ENCODE measurements around the gene GAR1.

The GAR1 gene

GRCh38 chr4:109836985-109837384, 21.4 kb downstream of the GAR1 start:
- no peaks in the 10 kb centered on the region for H3K79me1 ChIP-seq (replicated peaks; ENCODE audit: low read length, poor library complexity, severe bottlenecking)
- no peaks in the 10 kb centered on the region for H3K27me3 ChIP-seq (ENCODE audit: control insufficient read depth in 1 of 2, insufficient read depth in 1 of 2, low read length in 2 of 2)
- no peak overlapping the region for H3K4me2 ChIP-seq (ENCODE audit: low read length, poor library complexity, severe bottlenecking)
- no peak overlapping the region for H2BK15ac ChIP-seq (ENCODE audit: low read depth, poor library complexity, severe bottlenecking)
- H3K4ac ChIP-seq (ENCODE audit: low read depth in 1 of 2, low read length in 2 of 2): no peak overlapping the region
- no peak overlapping the region for H4K8ac ChIP-seq (ENCODE audit: low read length)
- H2AK5ac ChIP-seq (ENCODE audit: low read length, severe bottlenecking): no peak overlapping the region
- H2BK5ac ChIP-seq (ENCODE audit: low read depth, low read length, poor library complexity, severe bottlenecking): no peak overlapping the region
- peak overlapping the region in 1 of 2 experiments; percentile 74 for H3K14ac ChIP-seq (ENCODE audit: low read length in 2 of 2)
- WGBS: no CpG with 5 or more reads among the region's 3 CpGs
- no peaks in the 10 kb centered on the region for H3K36me3 ChIP-seq (ENCODE audit: control insufficient read depth in 1 of 2, insufficient read depth in 2 of 2, low read depth in 1 of 2, low read length in 2 of 2)
- no peak for DNase-seq
- no peak overlapping the region for H4K91ac ChIP-seq (ENCODE audit: low read length)
- no peaks in the 10 kb centered on the region for H3K4me1 ChIP-seq (ENCODE audit: control insufficient read depth, insufficient read depth, low read depth, low read length)
- no peak overlapping the region for H2BK12ac ChIP-seq (ENCODE audit: low read length in 2 of 2)
- no peak overlapping the region for H2BK120ac ChIP-seq (ENCODE audit: low read depth, low read length)
- no peak overlapping the region for H3K4me3 ChIP-seq (ENCODE audit: insufficient read depth in 1 of 2, low read depth in 1 of 2, low read length in 2 of 2)
- no peak overlapping the region for H2AFZ ChIP-seq (ENCODE audit: low read depth, low read length)
- H3K18ac ChIP-seq (ENCODE audit: low read depth in 1 of 2, low read length in 2 of 2): no peak overlapping the region
- no peak overlapping the region for H3K23ac ChIP-seq (ENCODE audit: low read length in 2 of 2)
- no peak overlapping the region for H3K9ac ChIP-seq (ENCODE audit: low read length)
- H3K9me3 ChIP-seq (ENCODE audit: control insufficient read depth, low read length): no peaks in the 10 kb centered on the region
- no peak overlapping the region for H3K27ac ChIP-seq (ENCODE audit: low read length, poor library complexity, severe bottlenecking)

DNA sequence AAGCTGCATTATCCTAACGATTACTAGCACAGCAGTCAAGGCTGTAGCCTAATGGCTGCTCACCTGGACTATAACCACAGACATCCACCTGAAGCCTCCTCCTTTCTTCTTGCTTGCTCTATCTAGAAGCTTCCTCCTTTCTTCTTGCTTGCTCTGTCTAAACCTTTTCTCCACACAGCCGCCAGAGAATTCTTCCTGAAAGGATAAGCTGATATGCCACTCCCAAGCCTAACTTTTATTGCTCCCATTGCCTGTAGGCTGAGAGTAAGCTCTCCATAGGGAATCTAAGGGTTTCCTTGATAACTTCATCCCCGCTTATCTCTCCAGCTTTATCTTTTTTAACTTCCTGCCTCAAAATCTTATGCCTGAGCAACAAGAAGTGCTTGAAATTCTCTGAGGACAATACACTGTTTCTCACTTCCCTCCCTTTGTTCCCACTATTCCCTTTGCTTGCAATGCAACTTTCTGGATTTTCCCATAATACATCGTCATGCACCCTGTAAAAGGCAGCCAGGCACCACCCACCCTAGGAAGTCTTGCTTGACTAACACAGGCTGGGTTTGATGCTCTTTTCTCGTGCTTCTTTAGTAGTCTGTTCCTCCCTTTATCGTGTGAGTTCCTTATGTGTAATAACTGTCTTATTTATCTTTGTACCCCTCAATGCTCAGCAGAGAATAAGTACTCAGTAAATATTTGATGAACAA, 31.0 kb downstream of the GAR1 start:
- no peak overlapping the region for H3K18ac ChIP-seq (ENCODE audit: low read depth in 1 of 2, low read length in 2 of 2)
- no peak overlapping the region for H3K23ac ChIP-seq (ENCODE audit: low read length in 2 of 2)
- 46% methylated on average over 4 of the region's 6 CpGs for WGBS
- H3K9me3 ChIP-seq (ENCODE audit: control insufficient read depth, low read length): no peaks in the 10 kb centered on the region
- H3K4me2 ChIP-seq (ENCODE audit: low read length, poor library complexity, severe bottlenecking): no peak overlapping the region
- H4K8ac ChIP-seq (ENCODE audit: low read length): no peak overlapping the region
- H3K4me3 ChIP-seq (ENCODE audit: insufficient read depth in 1 of 2, low read depth in 1 of 2, low read length in 2 of 2): no peak overlapping the region
- no peak overlapping the region for H3K9ac ChIP-seq (ENCODE audit: low read length)
- H3K4ac ChIP-seq (ENCODE audit: low read depth in 1 of 2, low read length in 2 of 2): no peak overlapping the region
- H2BK120ac ChIP-seq (ENCODE audit: low read depth, low read length): no peak overlapping the region
- no peaks in the 10 kb centered on the region for H3K27me3 ChIP-seq (ENCODE audit: control insufficient read depth in 1 of 2, insufficient read depth in 1 of 2, low read length in 2 of 2)
- H3K27ac ChIP-seq (ENCODE audit: low read length, poor library complexity, severe bottlenecking): no peak overlapping the region
- no peak overlapping the region for H2AK5ac ChIP-seq (ENCODE audit: low read length, severe bottlenecking)
- H4K91ac ChIP-seq (ENCODE audit: low read length): no peak overlapping the region
- H3K14ac ChIP-seq (ENCODE audit: low read length in 2 of 2): no peak overlapping the region
- no peaks in the 10 kb centered on the region for H3K79me1 ChIP-seq (replicated peaks; ENCODE audit: low read length, poor library complexity, severe bottlenecking)
- no peak overlapping the region for H2BK15ac ChIP-seq (ENCODE audit: low read depth, poor library complexity, severe bottlenecking)
- no peak overlapping the region for H2BK5ac ChIP-seq (ENCODE audit: low read depth, low read length, poor library complexity, severe bottlenecking)
- no peak overlapping the region for H2BK12ac ChIP-seq (ENCODE audit: low read length in 2 of 2)
- no peaks in the 10 kb centered on the region for H3K36me3 ChIP-seq (ENCODE audit: control insufficient read depth in 1 of 2, insufficient read depth in 2 of 2, low read depth in 1 of 2, low read length in 2 of 2)
- DNase-seq: no peak
- no peaks in the 10 kb centered on the region for H3K4me1 ChIP-seq (ENCODE audit: control insufficient read depth, insufficient read depth, low read depth, low read length)
- no peak overlapping the region for H2AFZ ChIP-seq (ENCODE audit: low read depth, low read length)

GRCh38 chr4:109847896-109848442, 32.4 kb downstream of the GAR1 start, which contains the start of gene LRIT3:
Gene LRIT3, plus strand, starts transcription at chr4:109848107. Its CDS starts 95 bp downstream, at chr4:109848202.
- no peak within 1 kb of the TSS for H3K4me2 ChIP-seq (ENCODE audit: low read length, poor library complexity, severe bottlenecking)
- H3K27me3 ChIP-seq (ENCODE audit: control insufficient read depth in 1 of 2, insufficient read depth in 1 of 2, low read length in 2 of 2): no peaks in the 10 kb centered on the region
- no peak within 1 kb of the TSS for H3K18ac ChIP-seq (ENCODE audit: low read depth in 1 of 2, low read length in 2 of 2)
- H3K9me3 ChIP-seq (ENCODE audit: control insufficient read depth, low read length): no peaks in the 10 kb centered on the region
- no peak within 1 kb of the TSS for H3K14ac ChIP-seq (ENCODE audit: low read length in 2 of 2)
- no peak within 1 kb of the TSS for H4K91ac ChIP-seq (ENCODE audit: low read length)
- H3K23ac ChIP-seq (ENCODE audit: low read length in 2 of 2): no peak within 1 kb of the TSS
- no peak within 1 kb of the TSS for H2BK12ac ChIP-seq (ENCODE audit: low read length in 2 of 2)
- no peak within 1 kb of the TSS for H3K4me3 ChIP-seq (ENCODE audit: insufficient read depth in 1 of 2, low read depth in 1 of 2, low read length in 2 of 2)
- no peak within 1 kb of the TSS for H3K4ac ChIP-seq (ENCODE audit: low read depth in 1 of 2, low read length in 2 of 2)
- 91% methylated on average over 5 of the region's 5 CpGs for WGBS
- H2BK5ac ChIP-seq (ENCODE audit: low read depth, low read length, poor library complexity, severe bottlenecking): no peak within 1 kb of the TSS
- H2BK15ac ChIP-seq (ENCODE audit: low read depth, poor library complexity, severe bottlenecking): no peak within 1 kb of the TSS
- no peaks in the 10 kb centered on the region for H3K79me1 ChIP-seq (replicated peaks; ENCODE audit: low read length, poor library complexity, severe bottlenecking)
- no peak within 1 kb of the TSS for H3K27ac ChIP-seq (ENCODE audit: low read length, poor library complexity, severe bottlenecking)
- no peak within 1 kb of the TSS for H3K9ac ChIP-seq (ENCODE audit: low read length)
- H2BK120ac ChIP-seq (ENCODE audit: low read depth, low read length): no peak within 1 kb of the TSS
- no peak within 1 kb of the TSS for H4K8ac ChIP-seq (ENCODE audit: low read length)
- no peak within 1 kb of the TSS for H2AK5ac ChIP-seq (ENCODE audit: low read length, severe bottlenecking)
- H3K4me1 ChIP-seq (ENCODE audit: control insufficient read depth, insufficient read depth, low read depth, low read length): no peaks in the 10 kb centered on the region
- H3K36me3 ChIP-seq (ENCODE audit: control insufficient read depth in 1 of 2, insufficient read depth in 2 of 2, low read depth in 1 of 2, low read length in 2 of 2): no peaks in the 10 kb centered on the region
- no peak for DNase-seq
- H2AFZ ChIP-seq (ENCODE audit: low read depth, low read length): no peak within 1 kb of the TSS

DNA sequence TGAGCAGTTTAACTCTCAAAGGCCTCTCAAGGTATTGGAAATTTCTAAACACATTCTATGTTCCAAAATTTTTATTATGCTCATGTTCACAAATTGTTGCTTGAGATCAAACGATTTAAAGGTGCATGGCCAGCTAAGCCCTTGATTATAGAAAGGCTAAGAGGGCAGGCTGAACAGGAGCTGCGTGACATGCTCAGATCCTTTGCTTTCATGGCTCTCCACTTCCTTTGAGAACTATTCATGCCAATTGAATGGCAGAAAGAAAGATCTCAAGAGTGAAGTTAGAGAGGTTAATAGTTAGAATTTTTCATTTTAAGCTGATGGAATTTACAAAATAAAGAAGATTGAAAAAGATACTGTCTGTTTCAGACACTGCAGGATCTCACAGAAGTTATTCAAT, 32.9 kb downstream of the GAR1 start:
- H3K4me3 ChIP-seq (ENCODE audit: insufficient read depth in 1 of 2, low read depth in 1 of 2, low read length in 2 of 2): no peak overlapping the region
- no peak overlapping the region for H2AK5ac ChIP-seq (ENCODE audit: low read length, severe bottlenecking)
- H3K4ac ChIP-seq (ENCODE audit: low read depth in 1 of 2, low read length in 2 of 2): no peak overlapping the region
- no peak overlapping the region for H2BK120ac ChIP-seq (ENCODE audit: low read depth, low read length)
- no peaks in the 10 kb centered on the region for H3K9me3 ChIP-seq (ENCODE audit: control insufficient read depth, low read length)
- no peak for DNase-seq
- H2BK15ac ChIP-seq (ENCODE audit: low read depth, poor library complexity, severe bottlenecking): no peak overlapping the region
- H3K27me3 ChIP-seq (ENCODE audit: control insufficient read depth in 1 of 2, insufficient read depth in 1 of 2, low read length in 2 of 2): no peaks in the 10 kb centered on the region
- no peak overlapping the region for H3K9ac ChIP-seq (ENCODE audit: low read length)
- H3K4me2 ChIP-seq (ENCODE audit: low read length, poor library complexity, severe bottlenecking): no peak overlapping the region
- H3K27ac ChIP-seq (ENCODE audit: low read length, poor library complexity, severe bottlenecking): no peak overlapping the region
- no peak overlapping the region for H3K18ac ChIP-seq (ENCODE audit: low read depth in 1 of 2, low read length in 2 of 2)
- H2BK5ac ChIP-seq (ENCODE audit: low read depth, low read length, poor library complexity, severe bottlenecking): no peak overlapping the region
- no peak overlapping the region for H3K14ac ChIP-seq (ENCODE audit: low read length in 2 of 2)
- no peak overlapping the region for H2AFZ ChIP-seq (ENCODE audit: low read depth, low read length)
- no peak overlapping the region for H2BK12ac ChIP-seq (ENCODE audit: low read length in 2 of 2)
- H4K91ac ChIP-seq (ENCODE audit: low read length): no peak overlapping the region
- H3K36me3 ChIP-seq (ENCODE audit: control insufficient read depth in 1 of 2, insufficient read depth in 2 of 2, low read depth in 1 of 2, low read length in 2 of 2): no peaks in the 10 kb centered on the region
- no peaks in the 10 kb centered on the region for H3K79me1 ChIP-seq (replicated peaks; ENCODE audit: low read length, poor library complexity, severe bottlenecking)
- 92% methylated on average over 2 of the region's 2 CpGs for WGBS
- H3K4me1 ChIP-seq (ENCODE audit: control insufficient read depth, insufficient read depth, low read depth, low read length): no peaks in the 10 kb centered on the region
- no peak overlapping the region for H4K8ac ChIP-seq (ENCODE audit: low read length)
- H3K23ac ChIP-seq (ENCODE audit: low read length in 2 of 2): no peak overlapping the region

All from mesenchymal stem cell (in vitro differentiated cells and primary cell).